NT2/D1 (cell line): ENCODE results near the gene GMDS.

Source experiments
- SUZ12 ChIP-seq: IDR thresholded peaks from 2 replicates; pipeline ENCODE4 v1.6.1; 2011; ENCODE audit not compliant: insufficient read length, insufficient read depth; ENCODE audit errors: extremely low read depth
- YY1 ChIP-seq: IDR thresholded peaks from 2 replicates; pipeline ENCODE4 v1.6.1; 2011; ENCODE audit not compliant: insufficient read length, insufficient read depth
- ZNF274 ChIP-seq: IDR thresholded peaks from 2 replicates; pipeline ENCODE4 v1.6.1; 2011; ENCODE audit warnings: mild to moderate bottlenecking, low read depth, low read length

GRCh38 chr6:1966713-1967112 lies 278.7 kb downstream of the GMDS start:
- TF ChIP-seq SUZ12 (no peak), YY1 (no peak), ZNF274 (no peak)
